Small intestine (tissue), 7 donors: Measurements from ENCODE around the gene CCDC91. TPM values are rescaled to one million over a fixed set of nuclear protein-coding genes. Genes with fewer than 3 reads are reported as not detected.

Experiments used
- DNase-seq, 2 donors: peaks; one replicate each; pipeline versions ENCODE4 v3.0.0 to v3.0.0-alpha.2; 2013
- FAIRE-seq: peaks from 2 replicates; lab custom pipeline; 2012; peaks lifted over from hg19 to GRCh38; lab: Jason Lieb, UNC
- H3K27ac ChIP-seq, 3 donors: one replicate each; pipeline ENCODE4 v1.5.1; 2013; ENCODE audit warnings: low read length in 2 of 3, mild to moderate bottlenecking in 2 of 3, control low read depth in 1 of 3, inconsistent platforms in 1 of 3, low read depth in 1 of 3, moderate library complexity in 1 of 3
- H3K27me3 ChIP-seq, 3 donors: one replicate each; pipeline ENCODE4 v1.6.1; 2013; ENCODE audit warnings: low read length in 3 of 3, inconsistent platforms in 1 of 3; ENCODE audit not compliant: control insufficient read depth in 3 of 3, insufficient read depth in 3 of 3
- H3K36me3 ChIP-seq, 3 donors: one replicate each; pipeline ENCODE4 v1.6.1; 2013; ENCODE audit warnings: low read length in 3 of 3, inconsistent platforms in 1 of 3, low read depth in 1 of 3, mild to moderate bottlenecking in 1 of 3, moderate library complexity in 1 of 3; ENCODE audit not compliant: control insufficient read depth in 3 of 3, insufficient read depth in 2 of 3
- H3K4me1 ChIP-seq, 3 donors: one replicate each; pipeline ENCODE4 v1.6.1; 2013; ENCODE audit warnings: low read length in 2 of 3, inconsistent platforms in 1 of 3, low read depth in 1 of 3, mild to moderate bottlenecking in 1 of 3, moderate library complexity in 1 of 3; ENCODE audit not compliant: control insufficient read depth in 3 of 3, insufficient read depth in 2 of 3
- H3K4me3 ChIP-seq, 3 donors: one replicate each; pipeline ENCODE4 v1.5.1; 2013; ENCODE audit warnings: low read length in 3 of 3, control low read depth in 1 of 3, inconsistent platforms in 1 of 3, low read depth in 1 of 3, mild to moderate bottlenecking in 1 of 3, moderate library complexity in 1 of 3
- H3K9me3 ChIP-seq, 2 donors: one replicate each; pipeline ENCODE4 v1.6.1; 2013; ENCODE audit warnings: low read depth in 1 of 2, low read length in 1 of 2; ENCODE audit not compliant: control insufficient read depth in 2 of 2, insufficient read depth in 1 of 2
- WGBS, 3 donors: extraction: QIAGEN DNeasy Blood & Tissue Kit; methylation state at CpG; one replicate each; pipeline ENCODE4 v1.1.7; 2013; 5-methylcytosine and 5-hydroxymethylcytosine counted together
- polyA plus RNA-seq, 4 donors: library from polyadenylated mRNA; stranded (reverse) in 3 of 4; unstranded in 1 of 4; fragments of 200-250 nt in 3 of 4; fragments of 120-200 nt in 1 of 4; gene quantifications; one replicate each; pipeline versions ENCODE4 v1.2.1 to v1.2.3, GENCODE V29; 2013
- donor health status: healthy with polysubstance abuse.
- donor health status: control.
- donor health status: control.
- donor health status: Bipolar disorder and iron deficiency.
- donor health status: healthy.

The CCDC91 gene
- polyA plus RNA-seq, 4 donors = 12.5 to 20.2 (median 13.3) TPM

GRCh38 chr12:28343713-28344112 lies 153.5 kb downstream of the CCDC91 start:
- Histone ChIP-seq H3K9me3 (no peaks in the 10 kb centered on the region), H3K36me3 (peaks cover 0 to 2% (median 0%) of the 10 kb centered on the region in 3 donors), H3K27me3 (no peaks in the 10 kb centered on the region), H3K4me1 (no peaks in the 10 kb centered on the region), H3K27ac (no peak overlapping the region), H3K4me3 (no peak overlapping the region)
- 87 to 94% (median 92%) methylated on average over 1 of the region's 1 CpG for WGBS, 3 donors
- DNase-seq (no peak), FAIRE-seq (no peak)

GRCh38 chr12:28346567-28346966 lies 156.3 kb downstream of the CCDC91 start:
- Histone ChIP-seq H3K27me3 (no peaks in the 10 kb centered on the region), H3K36me3 (peaks cover 0 to 2% (median 0%) of the 10 kb centered on the region in 3 donors), H3K27ac (no peak overlapping the region), H3K4me3 (no peak overlapping the region), H3K4me1 (peaks cover 0 to 3% (median 0%) of the 10 kb centered on the region in 3 donors), H3K9me3 (no peaks in the 10 kb centered on the region)
- DNase-seq = no peak
- 90 to 98% (median 98%) methylated on average over 2 of the region's 2 CpGs for WGBS, 3 donors
- FAIRE-seq = no peak

- FAIRE-seq (no peak), DNase-seq (no peak)
- 91 to 99% (median 97%) methylated on average over 2 of the region's 2 CpGs for WGBS, 3 donors
Observed at GRCh38 chr12:28349196-28349595, 158.9 kb downstream of the CCDC91 start.

DNA sequence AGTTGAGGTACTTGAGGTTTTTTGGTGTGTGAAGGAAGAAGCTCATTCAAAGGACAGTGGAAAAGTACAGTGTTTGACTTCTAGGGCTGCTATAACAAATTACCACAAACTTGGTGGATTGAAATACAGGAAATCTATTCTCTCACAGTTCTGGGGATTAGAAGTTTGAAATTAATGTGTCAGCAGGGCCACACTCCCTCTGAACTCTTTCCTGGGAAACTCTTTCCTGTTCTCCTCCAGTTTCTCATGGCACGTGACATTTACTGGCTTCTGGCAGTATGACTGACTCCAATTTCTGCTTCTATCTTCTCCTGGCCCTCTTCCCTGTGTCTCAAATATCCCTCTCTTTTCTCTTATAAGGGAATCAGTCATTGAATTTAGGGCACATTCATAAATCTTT lies 160.2 kb downstream of the CCDC91 start:
- no peak overlapping the region for H3K27ac ChIP-seq
- peaks cover 0 to 3% (median 0%) of the 10 kb centered on the region in 3 donors for H3K4me1 ChIP-seq
- WGBS, 3 donors = 80 to 100% (median 90%) methylated on average over 1 of the region's 1 CpG
- FAIRE-seq (no peak), DNase-seq (no peak)
- peaks cover 1 to 4% of the 10 kb centered on the region in 2 donors for H3K9me3 ChIP-seq
- H3K36me3 ChIP-seq = peaks cover 1 to 2% (median 2%) of the 10 kb centered on the region in 3 donors
- H3K4me3 ChIP-seq = no peak overlapping the region
- no peaks in the 10 kb centered on the region for H3K27me3 ChIP-seq

More at GRCh38 chr12:28349196-28349595, 158.9 kb downstream of the CCDC91 start:
- H3K4me3 ChIP-seq = no peak overlapping the region
- H3K9me3 ChIP-seq = peaks cover 1 to 4% of the 10 kb centered on the region in 2 donors
- peaks cover 1 to 2% (median 2%) of the 10 kb centered on the region in 3 donors for H3K36me3 ChIP-seq
- H3K4me1 ChIP-seq = peaks cover 0 to 3% (median 0%) of the 10 kb centered on the region in 3 donors
- H3K27ac ChIP-seq = no peak overlapping the region
- H3K27me3 ChIP-seq = no peaks in the 10 kb centered on the region

- Histone ChIP-seq H3K36me3 (peaks cover 1 to 2% (median 2%) of the 10 kb centered on the region in 3 donors), H3K4me1 (peaks cover 0 to 3% (median 0%) of the 10 kb centered on the region in 3 donors), H3K27ac (no peak overlapping the region), H3K4me3 (no peak overlapping the region), H3K9me3 (peaks cover 1 to 4% of the 10 kb centered on the region in 2 donors), H3K27me3 (no peaks in the 10 kb centered on the region)
- FAIRE-seq (no peak), DNase-seq (no peak)
- 89 to 98% (median 92%) methylated on average over 2 of the region's 2 CpGs for WGBS, 3 donors
Observed at GRCh38 chr12:28351414-28351813, 161.2 kb downstream of the CCDC91 start.

- no peak overlapping the region for H3K27ac ChIP-seq
- peaks cover 0 to 3% (median 0%) of the 10 kb centered on the region in 3 donors for H3K4me1 ChIP-seq
- no peaks in the 10 kb centered on the region for H3K27me3 ChIP-seq
- H3K36me3 ChIP-seq = peaks cover 0 to 2% (median 1%) of the 10 kb centered on the region in 3 donors
- H3K9me3 ChIP-seq = peaks cover 1 to 4% of the 10 kb centered on the region in 2 donors
- H3K4me3 ChIP-seq = no peak overlapping the region
- FAIRE-seq (no peak), DNase-seq (no peak)
Observed at GRCh38 chr12:28355161-28355560, 164.9 kb downstream of the CCDC91 start.

GRCh38 chr12:28360253-28360652 lies 170.0 kb downstream of the CCDC91 start:
- no peaks in the 10 kb centered on the region for H3K27me3 ChIP-seq
- no peak for FAIRE-seq
- peaks cover 0 to 4% (median 0%) of the 10 kb centered on the region in 3 donors for H3K36me3 ChIP-seq
- no peaks in the 10 kb centered on the region for H3K4me1 ChIP-seq
- H3K4me3 ChIP-seq = no peak overlapping the region
- H3K9me3 ChIP-seq = no peaks in the 10 kb centered on the region
- no peak overlapping the region for H3K27ac ChIP-seq
- 77 to 95% (median 93%) methylated on average over 2 of the region's 2 CpGs for WGBS, 3 donors
- DNase-seq = no peak

GRCh38 chr12:28367326-28367725 lies 177.1 kb downstream of the CCDC91 start:
- Histone ChIP-seq H3K9me3 (peaks cover 0 to 28% of the 10 kb centered on the region in 2 donors), H3K4me3 (no peak overlapping the region), H3K27me3 (no peaks in the 10 kb centered on the region), H3K27ac (no peak overlapping the region), H3K4me1 (no peaks in the 10 kb centered on the region), H3K36me3 (peaks cover 3 to 15% (median 7%) of the 10 kb centered on the region in 3 donors)
- WGBS, 3 donors = 92 to 97% (median 92%) methylated on average over 1 of the region's 1 CpG
- DNase-seq = no peak
- FAIRE-seq = no peak

DNA sequence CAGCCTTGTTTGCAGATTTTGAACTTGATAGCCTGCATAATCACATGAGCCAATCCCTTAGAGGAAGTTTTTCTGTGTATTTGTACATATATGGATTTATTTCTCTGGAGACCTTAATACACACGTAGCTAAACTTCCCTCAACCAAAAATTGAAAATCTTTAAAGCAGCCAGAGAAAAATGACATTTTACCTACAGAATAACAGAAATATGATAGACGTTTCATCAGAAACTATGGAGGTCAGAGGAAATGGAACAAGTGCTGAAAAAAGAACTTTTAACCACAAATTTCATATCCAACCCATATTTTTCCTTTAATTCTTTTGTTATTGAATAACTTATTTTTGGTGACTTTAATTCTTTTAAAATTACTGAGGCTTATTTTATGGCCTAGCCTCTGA lies 177.7 kb downstream of the CCDC91 start:
- no peaks in the 10 kb centered on the region for H3K27me3 ChIP-seq
- DNase-seq (no peak), FAIRE-seq (no peak)
- WGBS, 3 donors = 93 to 97% (median 95%) methylated on average over 2 of the region's 2 CpGs
- no peak overlapping the region for H3K27ac ChIP-seq
- H3K36me3 ChIP-seq = peaks cover 3 to 15% (median 7%) of the 10 kb centered on the region in 3 donors
- no peak overlapping the region for H3K4me3 ChIP-seq
- no peaks in the 10 kb centered on the region for H3K4me1 ChIP-seq
- peaks cover 0 to 28% of the 10 kb centered on the region in 2 donors for H3K9me3 ChIP-seq
